K562 (cell line): Measurements from ENCODE around the gene SPEM3. TPM values are rescaled to one million over a fixed set of nuclear protein-coding genes. Genes with fewer than 3 reads are reported as not detected.

Source experiments
- E2F3 ChIP-seq: fragments of 250-450 bp; sonication (Bioruptor Pico); IDR thresholded peaks from 2 replicates; pipeline ENCODE4 v1.4.0; 2020; ENCODE audit warnings: mild to moderate bottlenecking
- HIVEP1 ChIP-seq: fragments of 250-450 bp; sonication (Bioruptor Pico); IDR thresholded peaks from 2 replicates; pipeline ENCODE4 v1.4.0; 2020; ENCODE audit warnings: mild to moderate bottlenecking
- KDM5B ChIP-seq: fragments of 200-600 bp; sonication (generic); IDR thresholded peaks from 2 replicates; pipeline ENCODE4 v1.6.1; 2012; ENCODE audit warnings: low read depth, mild to moderate bottlenecking, moderate library complexity, low read length, control low read depth, inconsistent platforms; ENCODE audit not compliant: insufficient replicate concordance
- MECOM ChIP-seq: fragments of 250-450 bp; sonication (Bioruptor Pico); IDR thresholded peaks from 2 replicates; pipeline ENCODE4 v1.8.0; 2022; ENCODE audit warnings: inconsistent platforms
- NCOA6 ChIP-seq: fragments of 450-650 bp; IDR thresholded peaks from 2 replicates; pipeline ENCODE4 v1.6.1; 2017; ENCODE audit warnings: mild to moderate bottlenecking
- RFX5 ChIP-seq: IDR thresholded peaks from 2 replicates; pipeline ENCODE4 v1.6.1; 2011; ENCODE audit warnings: low read depth, mild to moderate bottlenecking, improper control_type of control experiment, low read length
- TRIM28 ChIP-seq: fragments of 450-650 bp; IDR thresholded peaks from 2 replicates; pipeline ENCODE4 v1.6.1; 2017
- ZBED1 ChIP-seq: IDR thresholded peaks from 2 replicates; pipeline ENCODE4 v1.6.1; 2014
- polyA plus RNA-seq, 8 experiments: library from polyadenylated mRNA; depleted of rRNA in 4 of 8; stranded (reverse) in 5 of 8; unstranded in 3 of 8; fragments of >200 nt; fragmentation: Nextera tagmentation in 2 of 8; fragmentation: Illumina TruSeq in 1 of 8; extraction: Ambion mirVana in 2 of 8; extraction: Trizol in 1 of 8; gene quantifications; 2 replicates each; pipeline versions ENCODE4 v1.2.1 to v1.2.3, GENCODE V29; 2011 to 2014; ENCODE audit warnings: inconsistent platforms in 1 of 8, missing spikeins in 1 of 8
- total RNA-seq, 7 experiments: library from RNA; depleted of rRNA in 6 of 7; stranded (reverse); fragments of >200 nt in 6 of 7; fragmentation: Illumina TruSeq in 2 of 7; extraction: Trizol in 2 of 7; gene quantifications; 2 replicates each; pipeline versions ENCODE4 v1.2.1 to v1.2.3, GENCODE V29; 2011 to 2021; ENCODE audit warnings: low replicate concordance in 1 of 7
- TF ChIP-seq, protein P1 (sequence below), 3 experiments: fragments of 200-800 bp in 1 of 3; fragments of 250-450 bp in 1 of 3; fragments of 450-650 bp in 1 of 3; sonication (Bioruptor Pico) in 1 of 3; sonication (Bioruptor generic) in 1 of 3; formaldehyde crosslinking in 1 of 3; IDR thresholded peaks; 2 replicates each; pipeline versions ENCODE4 v1.6.1 to v1.8.0; 2016 to 2022; ENCODE audit warnings: mild to moderate bottlenecking in 2 of 3, missing genetic modification characterization in 2 of 3, missing compliant biosample characterization in 1 of 3, moderate library complexity in 1 of 3
- TF ChIP-seq, protein P2 (sequence below): IDR thresholded peaks from 2 replicates; pipeline ENCODE4 v1.6.1; 2012; ENCODE audit warnings: low read depth, low read length, improper control_type of control experiment, borderline replicate concordance
- TF ChIP-seq, protein P3 (sequence below): fragments of 450-650 bp; IDR thresholded peaks from one replicate; pipeline ENCODE4 v1.6.1; 2018; ENCODE audit warnings: mild to moderate bottlenecking, moderate library complexity; ENCODE audit not compliant: partially characterized antibody

Gene SPEM3
- total and polyA plus RNA-seq, 9 of the 15 experiments (the other 6 are each of a cell fraction or from before 2014, with no cell fraction given): not detected

DNA sequence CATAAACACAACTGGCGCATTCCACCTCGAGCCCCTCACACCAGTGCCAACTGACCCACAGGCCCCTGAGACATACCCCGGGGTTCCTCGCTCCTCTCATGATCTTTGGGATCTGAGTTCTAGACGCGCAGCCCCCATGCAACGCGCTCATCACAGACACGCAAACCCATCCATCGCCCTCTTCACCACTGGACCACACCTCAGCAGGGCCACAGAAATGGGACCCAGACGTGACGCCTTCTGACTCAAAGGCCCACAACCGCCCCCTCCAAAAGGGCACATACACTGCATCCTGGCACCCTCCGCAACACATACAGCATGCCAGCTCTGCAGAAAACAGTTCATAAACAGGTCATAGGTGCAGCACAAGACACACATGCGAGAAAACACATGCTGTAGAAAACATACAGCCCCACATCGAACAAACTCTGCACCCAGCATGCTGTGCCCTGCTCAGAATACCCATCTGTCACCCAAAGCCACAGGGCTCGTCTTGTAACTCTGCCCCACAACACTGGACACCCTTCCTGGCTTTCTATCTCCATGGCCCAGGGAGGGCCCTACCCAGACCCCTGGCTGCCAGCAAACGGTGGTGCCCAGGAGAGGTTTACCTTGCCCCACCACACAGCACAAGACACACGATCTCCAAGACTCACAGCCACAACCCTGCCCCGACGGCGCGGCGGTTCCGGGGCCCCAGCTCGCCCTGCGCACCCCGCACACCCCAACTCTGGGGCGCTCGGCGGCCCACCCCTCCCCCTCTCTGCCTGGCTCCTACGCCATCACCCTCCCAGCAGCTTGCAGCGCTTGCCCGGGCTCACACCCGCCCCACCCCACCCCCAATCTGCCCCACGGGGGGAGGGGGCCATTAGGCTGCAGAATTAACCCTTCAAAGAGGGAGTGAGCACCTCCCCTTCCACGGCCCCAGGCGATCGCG lies 49.9 kb downstream of the SPEM3 start (continued):
- TF ChIP-seq, protein P1, sequence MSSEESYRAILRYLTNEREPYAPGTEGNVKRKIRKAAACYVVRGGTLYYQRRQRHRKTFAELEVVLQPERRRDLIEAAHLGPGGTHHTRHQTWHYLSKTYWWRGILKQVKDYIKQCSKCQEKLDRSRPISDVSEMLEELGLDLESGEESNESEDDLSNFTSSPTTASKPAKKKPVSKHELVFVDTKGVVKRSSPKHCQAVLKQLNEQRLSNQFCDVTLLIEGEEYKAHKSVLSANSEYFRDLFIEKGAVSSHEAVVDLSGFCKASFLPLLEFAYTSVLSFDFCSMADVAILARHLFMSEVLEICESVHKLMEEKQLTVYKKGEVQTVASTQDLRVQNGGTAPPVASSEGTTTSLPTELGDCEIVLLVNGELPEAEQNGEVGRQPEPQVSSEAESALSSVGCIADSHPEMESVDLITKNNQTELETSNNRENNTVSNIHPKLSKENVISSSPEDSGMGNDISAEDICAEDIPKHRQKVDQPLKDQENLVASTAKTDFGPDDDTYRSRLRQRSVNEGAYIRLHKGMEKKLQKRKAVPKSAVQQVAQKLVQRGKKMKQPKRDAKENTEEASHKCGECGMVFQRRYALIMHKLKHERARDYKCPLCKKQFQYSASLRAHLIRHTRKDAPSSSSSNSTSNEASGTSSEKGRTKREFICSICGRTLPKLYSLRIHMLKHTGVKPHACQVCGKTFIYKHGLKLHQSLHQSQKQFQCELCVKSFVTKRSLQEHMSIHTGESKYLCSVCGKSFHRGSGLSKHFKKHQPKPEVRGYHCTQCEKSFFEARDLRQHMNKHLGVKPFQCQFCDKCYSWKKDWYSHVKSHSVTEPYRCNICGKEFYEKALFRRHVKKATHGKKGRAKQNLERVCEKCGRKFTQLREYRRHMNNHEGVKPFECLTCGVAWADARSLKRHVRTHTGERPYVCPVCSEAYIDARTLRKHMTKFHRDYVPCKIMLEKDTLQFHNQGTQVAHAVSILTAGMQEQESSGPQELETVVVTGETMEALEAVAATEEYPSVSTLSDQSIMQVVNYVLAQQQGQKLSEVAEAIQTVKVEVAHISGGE (CRISPR knock-in tag; IDR thresholded peaks at IDR 0.05): no peak
- peak; percentile 35; the same call in 1 of the 2 replicates for TF ChIP-seq NCOA6
- TF ChIP-seq E2F3 (CRISPR knock-in tag): no peak
- TF ChIP-seq, protein P2, sequence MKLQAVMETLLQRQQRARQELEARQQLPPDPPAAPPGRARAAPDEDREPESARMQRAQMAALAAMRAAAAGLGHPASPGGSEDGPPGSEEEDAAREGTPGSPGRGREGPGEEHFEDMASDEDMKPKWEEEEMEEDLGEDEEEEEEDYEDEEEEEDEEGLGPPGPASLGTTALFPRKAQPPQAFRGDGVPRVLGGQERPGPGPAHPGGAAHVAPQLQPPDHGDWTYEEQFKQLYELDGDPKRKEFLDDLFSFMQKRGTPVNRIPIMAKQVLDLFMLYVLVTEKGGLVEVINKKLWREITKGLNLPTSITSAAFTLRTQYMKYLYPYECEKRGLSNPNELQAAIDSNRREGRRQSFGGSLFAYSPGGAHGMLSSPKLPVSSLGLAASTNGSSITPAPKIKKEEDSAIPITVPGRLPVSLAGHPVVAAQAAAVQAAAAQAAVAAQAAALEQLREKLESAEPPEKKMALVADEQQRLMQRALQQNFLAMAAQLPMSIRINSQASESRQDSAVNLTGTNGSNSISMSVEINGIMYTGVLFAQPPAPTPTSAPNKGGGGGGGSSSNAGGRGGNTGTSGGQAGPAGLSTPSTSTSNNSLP: no peak
- no peak for TF ChIP-seq TRIM28
- TF ChIP-seq HIVEP1 (CRISPR knock-in tag): no peak
- no peak for TF ChIP-seq ZBED1
- TF ChIP-seq MECOM (CRISPR knock-in tag): no peak
- TF ChIP-seq, protein P3, sequence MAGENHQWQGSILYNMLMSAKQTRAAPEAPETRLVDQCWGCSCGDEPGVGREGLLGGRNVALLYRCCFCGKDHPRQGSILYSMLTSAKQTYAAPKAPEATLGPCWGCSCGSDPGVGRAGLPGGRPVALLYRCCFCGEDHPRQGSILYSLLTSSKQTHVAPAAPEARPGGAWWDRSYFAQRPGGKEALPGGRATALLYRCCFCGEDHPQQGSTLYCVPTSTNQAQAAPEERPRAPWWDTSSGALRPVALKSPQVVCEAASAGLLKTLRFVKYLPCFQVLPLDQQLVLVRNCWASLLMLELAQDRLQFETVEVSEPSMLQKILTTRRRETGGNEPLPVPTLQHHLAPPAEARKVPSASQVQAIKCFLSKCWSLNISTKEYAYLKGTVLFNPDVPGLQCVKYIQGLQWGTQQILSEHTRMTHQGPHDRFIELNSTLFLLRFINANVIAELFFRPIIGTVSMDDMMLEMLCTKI: no peak
- TF ChIP-seq RFX5: no peak
- peak; percentile 13 for TF ChIP-seq KDM5B
